HL-60 (cell line): ENCODE measurements around the gene ZNF627.
"Not testable (repeated sequence)": the region's sequence is repeated elsewhere in the genome, so short reads cannot be mapped to it uniquely, and the experiment has no call there.

ENCODE experiments used
- DNase-seq, 2 experiments: peaks; one replicate each; pipeline ENCODE4 v3.0.0-alpha.2; 2010 to 2020; ENCODE audit warnings: low read depth in 1 of 2, low spot score in 1 of 2
- H3K27ac ChIP-seq: fragments of 250-450 bp; sonication (Bioruptor Pico); replicated peaks from 2 replicates; pipeline ENCODE4 v1.5.1; 2020; ENCODE audit warnings: mild to moderate bottlenecking, moderate library complexity
- H3K27me3 ChIP-seq: fragments of 250-450 bp; sonication (Bioruptor Pico); 2 replicates; pipeline ENCODE4 v1.5.1; 2021; ENCODE audit warnings: mild to moderate bottlenecking, moderate library complexity; ENCODE audit not compliant: insufficient read depth, poor library complexity, severe bottlenecking
- H3K4me3 ChIP-seq: replicated peaks from 2 replicates; pipeline ENCODE4 v1.5.1; 2011; ENCODE audit warnings: mild to moderate bottlenecking, control low read depth, low read length; ENCODE audit not compliant: insufficient read depth
- CTCF ChIP-seq: IDR thresholded peaks from one replicate; pipeline ENCODE4 v1.5.1; 2011; ENCODE audit warnings: low read length, control low read depth, inconsistent platforms; ENCODE audit not compliant: insufficient read depth
- GABPA ChIP-seq: IDR thresholded peaks from 2 replicates; pipeline ENCODE4 v1.6.1; 2012; ENCODE audit warnings: low read depth
- POLR2AphosphoS5 ChIP-seq: IDR thresholded peaks from 2 replicates; pipeline ENCODE4 v1.6.1; 2012; ENCODE audit warnings: low read depth
- REST ChIP-seq: IDR thresholded peaks from 2 replicates; pipeline ENCODE4 v1.6.1; 2012; ENCODE audit warnings: low read depth; ENCODE audit not compliant: insufficient replicate concordance
- SPI1 ChIP-seq: IDR thresholded peaks from 2 replicates; pipeline ENCODE4 v1.6.1; 2012; ENCODE audit warnings: low read depth, mild to moderate bottlenecking, borderline replicate concordance

The ZNF627 gene

GRCh38 chr19:11620553-11620952 lies 23.3 kb downstream of the ZNF627 start:
- no peak overlapping the region for H3K4me3 ChIP-seq
- H3K27me3 ChIP-seq = peaks cover 2% of the 10 kb centered on the region
- no peak for DNase-seq
- H3K27ac ChIP-seq = no peak overlapping the region
- TF ChIP-seq GABPA = no peak
- no peak for TF ChIP-seq POLR2AphosphoS5
- no peak for TF ChIP-seq CTCF
- TF ChIP-seq REST = no peak
- TF ChIP-seq SPI1 = no peak

GRCh38 chr19:11622401-11622800 lies 25.1 kb downstream of the ZNF627 start:
- H3K27ac ChIP-seq, H3K27me3 ChIP-seq, DNase-seq, H3K4me3 ChIP-seq: not testable (repeated sequence)

- no peak for TF ChIP-seq SPI1
- no peak for TF ChIP-seq CTCF
- H3K4me3 ChIP-seq = no peak overlapping the region
- H3K27me3 ChIP-seq = peaks cover 2% of the 10 kb centered on the region
- H3K27ac ChIP-seq = no peak overlapping the region
- DNase-seq = no peak
Measured at GRCh38 chr19:11624069-11624463, 26.8 kb downstream of the ZNF627 start.

DNA sequence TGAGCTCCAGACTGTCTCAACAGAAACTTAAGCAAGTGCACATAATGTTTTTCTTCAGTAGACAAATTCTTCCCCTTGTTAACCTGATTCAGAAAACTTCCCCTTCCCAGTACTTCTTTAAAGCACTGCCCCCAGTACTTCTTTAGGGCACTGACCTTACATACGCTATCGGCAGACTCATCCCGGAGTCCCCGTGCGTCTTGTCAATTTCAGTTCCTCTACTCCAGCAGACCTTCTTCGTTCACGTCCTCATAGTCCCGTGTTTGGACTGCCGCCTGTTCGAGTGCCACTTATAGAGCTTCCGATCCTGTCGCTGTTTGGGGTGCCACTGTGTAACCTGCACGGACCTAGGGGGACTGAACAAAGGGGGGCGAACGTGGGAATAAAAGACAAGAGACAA lies 29.0 kb downstream of the ZNF627 start:
- Histone ChIP-seq H3K4me3 (no peak overlapping the region), H3K27me3 (peaks cover 2% of the 10 kb centered on the region), H3K27ac (no peak overlapping the region)
- TF ChIP-seq CTCF (no peak), SPI1 (no peak), REST (no peak), POLR2AphosphoS5 (no peak), GABPA (no peak)
- no peak for DNase-seq
